HT-29 (cell line): Measurements from ENCODE around the gene SSUH2. TPM values are rescaled to one million over a fixed set of nuclear protein-coding genes. Genes with fewer than 3 reads are reported as not detected.

Source experiments
- DNase-seq: peaks from one replicate; pipeline ENCODE4 v3.0.0-alpha.2; 2015; ENCODE audit warnings: low spot score
- total RNA-seq: library from RNA; depleted of rRNA; stranded (reverse); fragments of >200 nt; shearing (Covaris generic); gene quantifications from 2 replicates; pipeline ENCODE4 v1.2.3, GENCODE V29; 2014

Gene SSUH2
- total RNA-seq, 1 experiment from 2014 or later: 0.08 TPM

GRCh38 chr3:8641472-8641871 is 3.1 kb downstream of the SSUH2 start:
- no peak for DNase-seq

GRCh38 chr3:8640223-8640622 is 4.4 kb downstream of the SSUH2 start:
- no peak for DNase-seq

GRCh38 chr3:8639659-8640000 is 5.0 kb downstream of the SSUH2 start:
- no peak for DNase-seq

- DNase-seq: no peak
Measured at GRCh38 chr3:8638994-8639658, 5.5 kb downstream of the SSUH2 start.

- DNase-seq: no peak
Measured at GRCh38 chr3:8637348-8637747, 7.2 kb downstream of the SSUH2 start.

- no peak for DNase-seq
Measured at GRCh38 chr3:8635631-8636030, 9.0 kb downstream of the SSUH2 start.

GRCh38 chr3:8635125-8635524 is 9.5 kb downstream of the SSUH2 start:
- DNase-seq: no peak

GRCh38 chr3:8632402-8633237 is 12.0 kb downstream of the SSUH2 start:
- no peak for DNase-seq

GRCh38 chr3:8631661-8632060 is 12.9 kb downstream of the SSUH2 start:
- no peak for DNase-seq

- DNase-seq: peak; percentile 84
Measured at GRCh38 chr3:8629151-8630021, 15.2 kb downstream of the SSUH2 start.

GRCh38 chr3:8627949-8628348 is 16.6 kb downstream of the SSUH2 start:
- no peak for DNase-seq

- no peak for DNase-seq
Measured at GRCh38 chr3:8627201-8627940, 17.2 kb downstream of the SSUH2 start.

GRCh38 chr3:8625991-8626390 is 18.6 kb downstream of the SSUH2 start:
- no peak for DNase-seq

GRCh38 chr3:8624612-8625011 is 20.0 kb downstream of the SSUH2 start:
- DNase-seq: no peak

GRCh38 chr3:8623741-8624140 is 20.9 kb downstream of the SSUH2 start:
- DNase-seq: no peak

GRCh38 chr3:8622873-8623691 is 21.5 kb downstream of the SSUH2 start:
- peak; percentile 68 for DNase-seq

GRCh38 chr3:8621872-8622271 is 22.7 kb downstream of the SSUH2 start:
- no peak for DNase-seq

- no peak for DNase-seq
Measured at GRCh38 chr3:8621141-8621540, 23.5 kb downstream of the SSUH2 start.

- peak; percentile 50 for DNase-seq
Measured at GRCh38 chr3:8619548-8619947, 25.1 kb downstream of the SSUH2 start.

- no peak for DNase-seq
Measured at GRCh38 chr3:8618950-8619349, 25.6 kb downstream of the SSUH2 start.

GRCh38 chr3:8617921-8618320 is 26.7 kb downstream of the SSUH2 start:
- no peak for DNase-seq
